NCI-H1092 (cell line): ENCODE measurements around the gene FRMD1.

Source experiments
- DNase-seq: peaks from one replicate; lab custom pipeline; 2025; lab: John Stamatoyannopoulos, UW

The FRMD1 gene

DNA sequence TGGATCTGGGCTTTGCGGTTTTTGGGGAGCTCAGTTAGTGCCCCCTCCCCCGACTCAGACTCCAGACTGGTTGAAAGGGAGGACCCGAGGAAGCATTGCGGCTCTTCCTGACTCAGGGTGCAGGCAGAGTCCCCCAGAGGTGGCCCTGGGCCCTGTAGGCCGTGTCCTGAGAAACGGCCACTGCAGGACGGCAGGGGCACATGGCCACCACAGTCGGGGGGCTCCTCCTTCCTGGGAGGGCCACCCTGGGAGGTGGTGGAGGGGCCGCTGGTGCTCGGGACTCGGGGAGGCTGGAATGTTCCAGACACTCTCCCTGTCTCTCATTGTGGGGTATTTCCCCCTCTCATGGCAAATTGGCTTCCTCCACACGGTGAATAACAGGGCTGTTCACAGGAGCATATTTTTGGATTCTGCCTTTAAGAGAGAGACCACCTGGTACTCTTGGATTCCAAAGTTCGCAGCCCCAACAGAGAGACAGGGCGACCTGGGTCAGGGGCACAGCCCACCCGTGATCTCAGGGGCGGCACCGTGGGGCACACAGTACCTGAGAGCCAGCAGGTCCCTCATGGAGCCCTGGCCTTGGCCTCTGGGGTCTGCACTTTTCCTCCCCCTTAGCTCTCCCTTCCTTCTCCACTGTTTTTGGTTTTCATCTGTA, 35.7 kb downstream of the FRMD1 start:
- DNase-seq: no peak

DNA sequence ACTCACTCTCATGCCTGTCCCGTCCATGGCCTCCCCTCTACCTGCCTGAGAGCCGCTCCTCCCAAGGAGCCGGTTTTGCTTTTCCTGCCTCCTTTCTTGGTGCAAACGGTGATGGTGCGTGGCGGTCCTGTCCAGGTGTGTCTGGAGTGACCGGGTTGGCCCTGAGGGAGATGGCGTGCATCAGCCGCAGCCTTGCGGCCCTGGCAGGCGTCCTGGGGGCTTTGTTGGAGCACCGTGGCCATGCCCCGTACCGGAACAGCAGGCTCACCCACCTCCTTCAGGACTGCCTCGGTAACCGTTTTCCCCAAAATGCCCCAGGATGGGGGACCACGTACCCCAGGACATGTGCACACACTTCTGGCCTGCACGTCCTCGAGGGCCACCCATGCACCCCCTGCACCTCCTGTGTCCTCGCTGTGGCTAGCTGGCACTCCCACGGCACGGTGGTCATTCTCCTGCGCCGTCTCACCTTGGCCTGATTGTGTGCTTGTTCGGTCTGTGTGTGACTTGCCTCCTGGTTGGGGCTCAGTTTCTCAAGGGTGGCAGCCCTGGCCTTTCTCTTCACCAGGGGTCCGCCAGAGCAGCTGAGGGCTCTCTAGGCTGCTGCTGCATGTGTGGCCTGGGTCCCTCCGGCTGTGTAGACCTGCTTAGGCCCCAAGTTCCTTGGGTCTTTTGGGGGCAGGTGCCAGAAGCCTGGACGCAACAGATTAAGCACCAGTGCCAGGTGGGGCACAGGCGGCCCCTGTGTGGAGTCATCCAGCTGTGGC, 36.4 kb downstream of the FRMD1 start:
- no peak for DNase-seq

DNA sequence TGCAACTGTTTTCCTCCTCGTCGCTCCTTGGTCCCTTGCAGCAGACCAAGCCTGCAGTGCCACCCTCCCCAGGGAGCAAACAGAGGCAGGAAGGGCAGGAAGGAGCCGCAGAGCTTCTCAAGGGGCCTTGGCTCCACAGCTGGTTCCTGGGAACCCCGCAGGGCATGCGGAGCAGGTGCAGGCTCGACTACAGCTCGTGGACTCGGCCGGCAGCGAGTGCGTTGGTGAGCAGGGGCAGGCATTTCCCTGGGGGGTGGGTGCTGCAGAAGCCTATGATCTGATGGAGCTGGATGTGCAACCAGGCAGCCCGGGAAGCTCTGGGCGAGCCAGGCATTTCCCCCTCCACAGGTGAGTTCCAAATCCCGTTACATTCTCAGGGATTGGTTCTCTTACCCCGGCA, 37.1 kb downstream of the FRMD1 start:
- DNase-seq: no peak

DNA sequence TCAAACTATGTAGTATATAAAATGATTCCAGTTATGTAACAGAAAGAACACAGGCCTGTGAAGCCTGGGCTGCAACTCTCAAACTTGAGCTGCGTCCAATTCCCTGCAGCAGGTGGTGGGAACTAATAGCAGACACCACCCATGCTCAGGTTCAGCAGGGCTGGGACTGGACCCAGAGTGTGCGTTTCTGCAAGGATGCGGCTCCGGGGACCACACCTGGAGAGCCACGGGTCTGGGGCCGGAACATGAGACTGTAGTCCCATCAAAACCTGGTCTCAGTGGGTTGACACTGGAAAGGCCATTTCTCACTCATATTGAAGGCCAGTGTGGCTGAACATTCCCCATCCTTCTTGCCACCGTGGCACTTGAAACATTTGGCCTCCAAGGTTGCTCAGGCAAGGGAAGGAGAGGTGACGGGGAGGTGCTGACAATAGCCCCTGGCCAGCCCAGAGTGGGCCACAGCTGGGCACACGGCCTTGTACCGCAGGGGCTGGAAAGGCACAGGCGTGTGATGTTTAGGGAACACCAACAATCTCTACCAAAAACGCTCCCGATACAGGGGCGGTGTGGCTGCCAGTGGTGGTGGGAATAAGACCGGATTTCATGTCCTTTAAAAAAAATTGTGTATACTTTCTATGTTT, 38.0 kb downstream of the FRMD1 start:
- DNase-seq: no peak

DNA sequence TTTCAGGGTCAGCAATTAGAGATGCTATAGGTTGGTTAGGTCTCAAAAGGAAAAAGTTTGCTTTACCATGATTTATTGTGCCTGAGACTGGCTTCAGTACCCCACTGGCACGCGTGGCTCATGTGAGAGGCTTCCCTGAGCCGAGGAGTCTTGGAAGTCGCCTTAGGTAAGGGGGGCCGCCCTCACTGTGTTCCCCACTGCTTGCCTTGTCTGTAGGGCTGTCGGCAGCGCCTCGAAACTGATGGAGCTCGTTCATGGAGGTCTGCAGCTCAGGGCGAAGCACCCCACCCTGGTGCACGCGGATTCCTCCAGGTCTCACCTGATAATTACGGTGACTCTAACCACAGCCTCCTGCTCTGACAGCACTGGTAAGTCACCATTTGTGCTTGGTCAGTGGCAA, 39.2 kb downstream of the FRMD1 start:
- no peak for DNase-seq

DNA sequence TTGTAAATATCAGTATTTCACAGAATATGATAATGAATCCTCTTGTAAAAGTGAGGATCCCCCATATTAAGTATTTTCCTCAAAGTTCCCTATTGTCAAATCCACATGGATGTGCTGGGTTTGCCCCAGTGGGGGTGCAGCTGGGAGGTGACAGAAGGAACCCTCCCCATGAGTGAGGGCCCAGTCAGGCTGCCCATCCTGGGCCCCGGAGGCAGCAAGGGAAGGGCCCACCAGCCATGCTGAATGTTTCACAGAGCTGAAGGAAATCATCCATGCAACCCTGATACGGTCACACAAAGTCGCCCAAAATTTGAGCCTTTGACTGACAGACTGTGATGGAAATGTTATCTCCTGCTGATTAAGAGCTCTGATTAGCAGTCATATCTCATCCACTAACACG, 39.7 kb downstream of the FRMD1 start:
- no peak for DNase-seq

DNA sequence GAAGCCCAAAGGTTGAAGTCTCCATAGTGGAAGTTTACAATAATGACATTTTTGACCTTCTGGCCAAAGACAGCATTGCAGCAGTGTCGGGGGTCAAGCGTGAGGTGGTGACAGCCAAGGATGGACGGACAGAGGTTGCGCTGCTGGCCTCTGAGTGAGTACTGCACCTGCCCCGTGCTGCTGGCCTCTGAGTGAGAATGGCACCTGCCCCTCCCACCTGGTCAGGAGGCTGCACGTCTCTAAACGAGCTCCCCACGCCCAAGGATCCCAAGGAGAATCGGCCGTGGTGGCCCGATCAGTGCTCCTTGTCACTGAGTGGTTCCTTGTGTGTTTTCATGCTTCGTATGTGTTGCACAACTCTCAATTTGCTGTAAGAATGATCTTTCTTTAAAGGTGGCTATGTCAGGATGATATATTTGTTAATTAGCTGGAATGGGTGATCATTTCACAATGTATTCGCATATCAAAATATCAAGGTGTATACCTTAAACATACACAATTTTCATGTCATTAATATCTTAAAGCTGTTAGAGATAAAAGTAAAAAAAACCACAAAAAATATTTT, 40.4 kb downstream of the FRMD1 start:
- no peak for DNase-seq

DNA sequence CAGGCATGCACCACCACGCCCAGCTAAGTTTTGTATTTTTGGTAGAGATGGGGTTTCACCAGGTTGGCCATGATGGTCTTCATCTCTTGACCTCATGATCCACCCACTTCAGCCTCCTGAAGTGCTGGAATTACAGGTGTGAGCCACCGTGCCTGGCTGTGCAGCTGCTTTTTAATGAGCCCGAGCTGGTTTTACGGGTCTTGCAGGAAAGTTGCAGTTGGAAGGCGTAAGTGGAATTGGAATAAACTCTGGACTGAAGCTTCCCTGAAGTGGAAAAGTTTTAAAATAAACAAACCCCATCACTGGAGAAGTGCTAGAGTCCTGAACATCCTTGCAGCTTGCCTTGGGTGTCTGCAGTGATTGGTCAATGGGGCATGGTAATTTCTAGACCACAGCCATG, 41.2 kb downstream of the FRMD1 start:
- DNase-seq: no peak

DNA sequence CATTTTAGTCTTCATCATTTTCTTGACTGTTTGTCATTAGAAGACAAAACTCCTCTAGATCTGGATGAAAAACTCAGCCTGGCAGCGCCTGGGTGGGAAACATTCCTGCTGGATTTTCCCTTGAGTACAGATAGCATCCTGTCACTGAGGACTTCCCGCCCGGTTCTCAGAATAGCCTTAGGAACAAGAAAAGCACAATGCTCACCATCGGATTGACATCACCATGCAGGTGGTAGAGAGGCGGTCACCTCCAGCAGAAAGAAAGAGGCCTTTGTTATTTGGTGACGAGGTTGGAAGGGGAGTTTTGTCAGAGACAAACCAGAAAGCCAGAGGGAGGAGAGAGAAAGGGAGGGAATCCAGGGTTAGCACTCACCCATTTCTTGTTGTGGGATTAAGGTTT, 41.8 kb downstream of the FRMD1 start:
- DNase-seq: no peak

DNA sequence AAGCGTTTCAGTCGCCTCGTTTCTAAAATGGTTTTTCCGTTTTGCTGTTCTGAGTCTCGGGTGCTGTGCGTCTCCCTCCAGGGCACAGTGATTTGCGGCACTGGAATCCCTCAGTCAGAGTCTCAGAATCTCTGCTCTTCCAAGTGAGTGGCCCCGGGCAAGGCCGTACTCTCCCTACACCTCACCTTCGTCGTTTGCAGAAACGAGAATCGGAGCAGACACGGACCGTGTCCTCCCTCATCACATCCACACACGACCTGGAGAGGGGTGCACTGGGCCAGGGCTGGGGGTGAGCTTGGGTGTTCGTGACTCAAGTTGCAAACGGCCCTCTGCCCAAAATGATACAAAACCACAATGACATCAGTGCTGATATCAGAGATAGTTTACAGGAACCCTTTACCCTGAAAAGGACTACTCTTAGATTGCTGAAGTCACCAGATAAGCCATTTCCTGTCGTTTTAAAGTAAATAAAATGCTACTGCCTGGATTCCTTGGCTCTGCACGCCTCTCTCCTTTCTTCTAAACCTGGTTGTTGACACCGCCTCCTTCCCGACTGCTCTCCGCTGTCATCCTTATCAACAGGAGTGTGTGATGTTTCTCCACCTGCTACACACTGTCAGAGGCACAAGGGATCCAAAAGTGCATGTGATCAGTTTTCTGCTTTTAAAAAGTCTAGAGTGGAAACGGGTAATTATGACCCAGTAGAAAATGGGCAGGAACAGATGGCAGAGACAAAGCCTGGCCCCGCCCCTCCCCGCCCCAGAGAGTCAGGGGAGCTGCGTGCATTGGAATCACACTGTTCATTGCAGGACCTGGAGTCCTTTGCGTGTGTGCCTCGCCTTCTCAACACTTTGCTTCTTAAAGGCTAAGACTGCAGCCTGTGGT, 43.1 kb downstream of the FRMD1 start:
- DNase-seq: no peak

DNA sequence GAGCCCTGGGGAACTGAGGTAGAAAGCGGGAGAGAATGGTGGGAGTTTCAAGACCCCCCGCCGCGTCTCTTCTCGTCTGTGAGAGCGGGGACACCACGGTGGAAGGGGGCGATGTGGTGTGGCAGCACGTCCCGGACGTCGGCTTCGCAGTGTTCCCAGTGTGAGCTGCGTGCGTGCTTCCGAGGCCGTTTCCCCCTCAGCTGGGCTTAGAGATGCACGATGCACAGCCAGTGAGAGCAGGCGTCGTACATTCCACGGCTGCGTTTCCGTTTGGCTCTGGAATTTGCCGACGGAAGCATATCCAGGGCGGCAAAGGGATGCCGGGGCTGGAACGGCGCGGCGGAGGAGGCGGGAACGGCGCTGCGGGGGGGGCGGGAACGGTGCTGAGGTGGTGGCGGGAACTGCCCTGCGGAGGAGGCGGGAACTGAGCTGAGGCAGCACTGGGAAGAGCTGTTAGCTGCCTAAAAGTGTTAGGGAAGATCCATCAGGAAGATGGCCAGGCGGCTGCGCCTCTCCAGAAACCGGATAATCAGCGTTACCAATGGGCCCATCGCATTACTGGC, 43.8 kb downstream of the FRMD1 start:
- peak; percentile 54 for DNase-seq

DNA sequence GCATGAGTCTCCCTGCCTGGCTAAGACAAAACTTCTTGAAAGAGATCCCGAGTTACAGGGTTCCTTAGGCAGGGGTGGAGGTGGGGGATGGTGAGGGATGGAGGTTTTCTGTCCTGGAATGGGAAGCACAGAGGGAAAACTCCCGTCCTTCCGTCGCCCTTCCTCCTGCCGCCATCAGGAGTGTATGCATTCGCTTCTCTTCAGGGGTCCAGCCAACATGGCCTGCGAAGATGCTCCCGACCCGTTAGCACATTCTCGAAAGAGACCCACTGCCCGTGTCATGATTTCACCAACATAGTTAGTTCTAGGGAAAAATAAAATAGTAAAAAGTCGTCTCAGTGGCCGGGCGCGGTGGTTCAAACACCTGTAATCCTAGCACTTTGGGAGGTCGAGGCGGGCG, 44.5 kb downstream of the FRMD1 start:
- no peak for DNase-seq

DNA sequence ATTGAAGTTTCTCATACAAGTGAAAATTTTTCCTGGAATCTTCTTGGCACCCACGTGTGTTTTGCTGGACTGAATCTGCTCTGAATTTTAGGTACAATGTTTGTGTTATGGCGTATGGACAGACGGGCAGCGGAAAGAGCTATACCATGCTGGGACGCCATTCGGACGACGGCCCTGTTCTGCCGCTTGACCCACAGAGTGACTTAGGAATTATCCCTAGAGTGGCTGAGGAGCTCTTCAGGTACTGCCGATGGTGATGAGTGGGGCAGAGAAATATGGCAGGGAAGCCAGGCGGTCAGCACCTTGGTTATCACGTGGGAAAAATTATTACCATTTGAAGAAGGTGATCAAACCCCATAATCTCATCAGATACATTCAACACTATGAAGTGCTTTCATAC, 45.2 kb downstream of the FRMD1 start:
- no peak for DNase-seq

DNA sequence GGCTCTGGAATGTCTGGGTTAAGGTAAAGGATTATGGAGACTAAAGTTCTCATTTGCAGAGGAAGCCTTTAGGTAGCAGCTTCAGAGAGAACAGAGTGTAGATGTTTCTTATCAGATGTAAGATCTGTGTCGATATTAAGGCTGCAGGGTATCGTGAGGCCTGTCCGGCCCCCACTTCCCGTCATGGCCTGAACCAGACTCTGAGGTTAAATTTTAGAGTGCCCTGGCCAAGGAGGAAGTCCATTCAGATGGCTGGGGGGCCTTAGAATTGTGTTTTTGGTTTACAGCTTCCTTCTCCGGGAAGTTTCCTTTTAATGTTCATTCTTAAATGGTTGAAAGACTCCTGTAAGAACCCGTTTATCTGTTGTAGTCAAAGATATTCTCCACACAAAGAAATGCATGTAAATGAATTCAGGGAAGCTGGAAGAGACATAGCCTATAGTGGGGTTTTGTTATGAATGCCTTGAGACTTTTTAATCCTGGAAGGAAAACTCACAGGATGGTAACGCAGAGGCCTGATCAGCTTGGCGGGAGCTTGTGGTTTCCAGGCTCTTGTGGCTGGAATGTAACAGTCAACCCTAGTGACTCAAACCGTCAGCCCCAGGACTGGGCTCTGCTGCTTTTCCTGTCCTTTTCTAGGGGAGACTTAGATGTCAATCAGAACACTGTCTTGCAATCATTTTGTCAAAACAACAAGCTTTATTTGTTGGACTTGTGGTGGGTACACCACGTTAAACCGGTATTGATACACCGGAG, 46.8 kb downstream of the FRMD1 start:
- DNase-seq: no peak

DNA sequence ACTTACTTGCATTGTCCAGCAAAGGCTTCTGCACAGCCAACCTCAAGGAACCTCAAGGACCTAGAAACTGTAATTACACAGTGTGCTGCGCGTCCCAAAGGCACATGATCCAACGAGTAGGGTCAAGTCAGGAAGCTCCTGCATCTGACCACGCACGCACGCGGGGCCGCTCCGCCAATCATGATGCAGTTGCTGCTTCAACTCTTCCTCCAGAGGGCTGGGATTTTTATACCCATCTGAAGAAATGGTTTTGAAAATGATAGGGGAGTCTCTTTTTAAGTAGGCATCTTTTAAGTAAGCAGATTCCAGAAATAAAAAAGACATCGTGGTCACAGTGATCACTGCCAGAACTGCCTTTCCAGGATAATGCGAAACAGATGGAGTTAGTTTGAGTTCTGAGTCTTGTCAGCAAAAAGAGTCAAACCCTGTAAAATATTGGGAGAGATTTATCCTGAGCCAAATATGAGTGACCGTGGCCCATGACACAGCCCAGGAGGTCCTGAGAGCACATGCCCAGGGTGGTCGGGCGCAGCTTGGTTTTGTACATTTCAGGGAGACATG, 47.5 kb downstream of the FRMD1 start:
- DNase-seq: no peak

DNA sequence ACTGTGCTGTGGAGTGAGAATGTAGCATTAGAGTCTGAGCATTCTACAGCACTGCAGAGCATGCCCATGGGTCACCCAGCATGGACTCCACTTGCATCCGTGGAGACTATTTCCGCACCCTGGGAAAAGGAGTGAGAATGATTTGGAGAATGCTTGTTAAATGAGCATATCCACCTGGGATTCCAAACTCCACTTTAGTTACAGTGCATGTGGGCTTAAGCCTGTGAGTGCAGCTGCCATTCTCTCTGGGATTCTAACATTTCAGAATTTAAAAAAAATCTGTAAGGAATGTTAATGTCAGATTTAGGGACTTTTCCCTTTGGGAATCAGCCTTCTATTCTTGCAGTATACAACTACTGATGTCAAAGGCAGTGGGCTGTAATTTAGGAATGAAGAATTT, 48.1 kb downstream of the FRMD1 start:
- no peak for DNase-seq

DNA sequence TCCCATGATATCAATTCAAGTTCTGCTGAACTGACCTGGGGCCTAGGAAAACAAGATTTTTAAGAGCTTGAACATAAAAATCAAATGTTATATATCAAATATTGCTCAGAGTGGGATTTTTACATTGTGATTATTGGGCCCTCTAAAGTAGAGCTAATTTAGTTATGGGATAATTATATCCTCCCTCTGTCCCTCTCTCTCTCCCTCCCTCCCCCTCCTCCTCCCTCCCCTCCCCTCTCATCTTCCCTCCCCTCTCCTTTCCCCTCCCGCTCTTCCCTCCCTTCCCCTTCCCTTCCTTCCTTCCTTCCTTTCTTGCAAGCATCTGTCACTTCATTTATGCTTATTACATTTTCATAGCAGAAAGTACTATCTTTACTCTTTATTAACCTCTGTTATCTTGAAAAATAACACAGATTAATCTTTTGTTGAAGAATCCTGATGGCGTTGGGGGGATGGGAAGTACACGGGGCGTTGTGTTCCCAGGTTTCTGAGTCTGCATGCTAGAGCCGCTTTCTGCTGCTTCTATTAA, 48.7 kb downstream of the FRMD1 start:
- DNase-seq: no peak

DNA sequence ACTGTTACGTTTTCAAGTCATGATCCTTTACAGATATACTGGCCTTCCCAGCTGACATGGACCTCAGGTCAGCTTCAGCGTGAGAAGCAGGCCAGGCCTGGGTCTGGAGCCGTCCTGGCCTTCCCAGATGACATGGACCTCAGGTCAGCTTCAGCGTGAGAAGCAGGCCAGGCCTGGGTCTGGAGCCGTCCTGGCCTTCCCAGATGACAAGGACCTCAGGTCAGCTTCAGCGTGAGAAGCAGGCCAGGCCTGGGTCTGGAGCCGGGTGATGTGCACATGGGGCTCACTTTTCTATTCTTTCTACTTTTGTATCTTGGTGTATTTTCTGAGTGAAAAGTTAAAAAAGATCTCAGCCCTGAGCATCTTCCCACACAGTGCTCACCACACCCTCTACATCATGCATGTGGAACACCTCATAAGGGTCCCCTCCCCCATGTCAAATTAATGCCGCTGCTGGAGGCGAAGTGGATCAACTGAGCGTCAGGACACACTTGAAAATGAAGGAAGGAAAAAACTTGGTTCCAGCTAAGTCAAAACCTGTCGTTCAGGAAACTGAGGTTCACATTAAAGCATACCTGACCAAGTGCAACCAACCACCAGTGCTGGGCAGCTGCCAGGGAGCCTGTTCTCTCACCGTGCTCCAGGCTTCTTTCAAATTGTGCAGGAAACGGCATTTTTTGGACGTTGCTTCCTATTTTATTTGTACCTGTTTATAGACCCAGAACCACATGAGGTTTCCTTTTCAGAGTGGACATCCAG, 49.4 kb downstream of the FRMD1 start:
- no peak for DNase-seq

DNA sequence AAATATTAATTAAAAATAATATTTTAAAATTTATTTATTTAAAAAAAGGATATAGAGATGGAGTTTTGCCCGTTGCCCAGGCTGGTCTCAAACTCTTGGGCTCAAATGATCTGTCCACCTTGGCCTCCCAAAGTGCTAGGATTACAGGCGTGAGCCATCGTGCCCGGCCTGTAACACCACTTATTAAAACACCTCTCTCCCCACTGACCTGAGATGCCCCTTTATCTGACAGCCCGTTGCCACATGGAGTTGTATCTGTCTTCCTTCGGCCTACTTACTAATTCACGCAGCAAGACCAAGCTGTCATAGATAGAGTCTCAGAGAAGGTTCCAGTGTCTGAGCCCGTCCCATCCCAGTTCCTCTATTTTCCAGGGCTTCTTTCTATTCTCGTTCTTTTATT, 50.8 kb downstream of the FRMD1 start:
- no peak for DNase-seq

DNA sequence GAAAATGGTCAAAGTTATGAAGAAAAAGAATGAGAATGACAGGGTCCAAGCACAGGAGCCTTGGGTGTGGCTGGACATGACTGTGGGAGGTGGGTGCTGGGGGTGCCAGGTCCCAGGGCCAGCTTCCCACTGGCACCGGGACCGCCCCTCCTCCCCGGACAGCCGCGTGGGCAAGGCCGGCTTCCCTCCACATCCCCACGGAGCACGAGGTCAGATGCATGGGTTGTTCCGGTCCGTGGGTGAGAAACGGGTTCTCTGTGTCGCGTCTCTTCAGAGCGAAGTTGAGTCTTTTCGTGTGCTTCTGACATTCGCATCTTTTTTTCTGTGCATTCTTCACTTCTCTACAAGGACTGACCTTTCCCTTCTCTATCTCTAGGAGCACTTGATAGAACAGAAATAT, 51.5 kb downstream of the FRMD1 start:
- no peak for DNase-seq
